VCaP (cell line): ENCODE measurements around the gene AMMECR1.
"Not testable (repeated sequence)": the region's sequence is repeated elsewhere in the genome, so short reads cannot be mapped to it uniquely, and the experiment has no call there.

Experiments
- H3K27ac ChIP-seq: fragments of 450-650 bp; 2 replicates; pipeline ENCODE4 v1.5.1; 2017
- TF ChIP-seq, protein P1 (sequence below): fragments of 450-650 bp; conservative IDR thresholded peaks from 2 replicates; pipeline ENCODE4 v1.5.1; 2017; ENCODE audit warnings: mild to moderate bottlenecking, moderate library complexity

The AMMECR1 gene

DNA sequence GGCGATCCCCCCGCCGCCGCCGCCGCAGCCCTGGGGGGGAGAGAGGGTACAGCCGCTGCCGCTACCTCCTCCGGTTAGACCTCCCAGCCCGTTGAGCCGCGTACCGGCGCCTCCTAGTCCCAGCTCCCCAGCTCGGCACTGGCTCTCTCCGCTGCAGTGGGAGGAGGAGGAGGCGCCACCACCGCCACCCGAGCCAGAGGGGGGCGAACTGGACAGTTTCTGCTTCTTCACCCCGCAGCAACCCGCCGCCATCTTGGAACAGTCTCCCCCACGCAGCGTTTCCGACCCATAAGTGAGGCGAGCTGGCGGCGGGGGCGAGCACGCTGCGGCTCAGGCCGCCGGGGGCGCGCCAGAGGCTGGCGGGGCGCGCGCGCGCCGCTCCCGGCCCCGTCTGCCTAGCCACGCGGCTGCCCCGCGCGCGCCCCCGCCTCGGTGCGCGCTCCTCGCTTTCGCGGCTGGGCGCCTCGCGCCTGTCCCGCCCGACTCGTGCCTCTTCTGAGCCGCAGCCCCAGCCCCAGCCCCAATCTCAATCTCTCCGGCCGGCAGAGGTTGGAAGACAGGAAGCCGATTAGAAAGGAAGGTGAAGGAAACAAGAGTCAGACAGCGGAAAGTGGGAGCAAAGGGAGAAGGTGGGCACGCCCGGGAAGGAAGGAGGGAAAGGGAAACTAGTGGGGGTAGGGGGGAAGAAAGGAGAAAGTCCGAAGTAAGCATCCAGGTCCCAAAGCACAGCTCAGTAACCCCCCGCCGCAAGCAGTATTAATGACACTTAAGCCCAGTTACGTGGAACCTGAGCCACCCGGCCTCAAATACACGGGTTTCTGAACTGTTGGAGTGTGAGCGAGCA, at the start of gene AMMECR1:
Gene AMMECR1, minus strand, starts transcription at position 266 of the 844 bp plus-strand sequence. Its CDS starts 14 bp downstream, at position 252.
- TF ChIP-seq, protein P1, sequence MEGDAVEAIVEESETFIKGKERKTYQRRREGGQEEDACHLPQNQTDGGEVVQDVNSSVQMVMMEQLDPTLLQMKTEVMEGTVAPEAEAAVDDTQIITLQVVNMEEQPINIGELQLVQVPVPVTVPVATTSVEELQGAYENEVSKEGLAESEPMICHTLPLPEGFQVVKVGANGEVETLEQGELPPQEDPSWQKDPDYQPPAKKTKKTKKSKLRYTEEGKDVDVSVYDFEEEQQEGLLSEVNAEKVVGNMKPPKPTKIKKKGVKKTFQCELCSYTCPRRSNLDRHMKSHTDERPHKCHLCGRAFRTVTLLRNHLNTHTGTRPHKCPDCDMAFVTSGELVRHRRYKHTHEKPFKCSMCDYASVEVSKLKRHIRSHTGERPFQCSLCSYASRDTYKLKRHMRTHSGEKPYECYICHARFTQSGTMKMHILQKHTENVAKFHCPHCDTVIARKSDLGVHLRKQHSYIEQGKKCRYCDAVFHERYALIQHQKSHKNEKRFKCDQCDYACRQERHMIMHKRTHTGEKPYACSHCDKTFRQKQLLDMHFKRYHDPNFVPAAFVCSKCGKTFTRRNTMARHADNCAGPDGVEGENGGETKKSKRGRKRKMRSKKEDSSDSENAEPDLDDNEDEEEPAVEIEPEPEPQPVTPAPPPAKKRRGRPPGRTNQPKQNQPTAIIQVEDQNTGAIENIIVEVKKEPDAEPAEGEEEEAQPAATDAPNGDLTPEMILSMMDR, result no peak
- H3K27ac ChIP-seq, result peak within 1 kb of the TSS; percentile 84

DNA sequence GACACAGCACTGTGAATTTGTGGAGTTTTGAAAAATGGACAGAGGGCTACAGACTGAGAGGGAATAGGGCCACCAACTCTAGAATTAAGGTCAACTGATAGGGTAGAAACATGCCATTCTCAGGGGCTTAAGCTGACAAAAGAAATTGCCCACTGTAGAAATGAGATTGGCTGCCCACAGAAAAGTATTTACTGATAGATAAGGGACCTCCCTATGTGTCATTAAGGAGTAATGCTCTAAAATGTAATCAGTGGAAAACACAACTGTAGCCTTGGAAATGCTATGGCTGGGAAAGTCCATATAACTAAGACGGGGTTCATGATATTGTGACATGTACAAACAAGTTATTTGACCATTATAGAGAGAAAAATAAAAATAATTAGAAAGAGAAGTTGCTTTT, 45.4 kb upstream of the AMMECR1 start:
- TF ChIP-seq, protein P1, result no peak
- H3K27ac ChIP-seq, result no peak overlapping the region

- TF ChIP-seq, protein P1, result no peak
- H3K27ac ChIP-seq, result no peak overlapping the region
These were observed 41.4 kb upstream of the AMMECR1 start for GRCh38 chrX:110359273-110359672.

DNA sequence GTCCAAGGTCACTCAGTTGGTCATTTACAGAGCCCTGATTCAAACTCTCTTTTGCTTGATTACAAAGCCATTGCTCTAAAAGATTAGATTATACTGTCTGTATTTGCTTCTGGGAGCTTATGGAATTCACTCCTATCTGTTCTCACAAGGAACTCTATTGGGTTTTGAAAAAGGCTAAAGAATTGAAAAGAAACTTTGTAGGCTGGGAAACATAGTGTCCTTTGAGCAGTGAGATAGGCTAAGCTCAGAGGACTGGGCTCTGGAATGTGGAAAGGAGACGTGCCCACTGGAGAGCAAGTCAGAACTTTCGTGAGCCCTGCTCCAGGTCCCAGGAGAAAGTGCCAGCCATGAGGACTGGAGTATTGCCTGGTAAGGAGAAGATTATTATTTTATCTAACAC, 40.7 kb upstream of the AMMECR1 start, which contains the start of gene RTL9:
Gene RTL9, plus strand, starts transcription at position 301 of the 400 bp plus-strand sequence. CDS start 91,770 bp downstream, outside the sequence.
- TF ChIP-seq, protein P1, result no peak
- no peak within 1 kb of the TSS for H3K27ac ChIP-seq

DNA sequence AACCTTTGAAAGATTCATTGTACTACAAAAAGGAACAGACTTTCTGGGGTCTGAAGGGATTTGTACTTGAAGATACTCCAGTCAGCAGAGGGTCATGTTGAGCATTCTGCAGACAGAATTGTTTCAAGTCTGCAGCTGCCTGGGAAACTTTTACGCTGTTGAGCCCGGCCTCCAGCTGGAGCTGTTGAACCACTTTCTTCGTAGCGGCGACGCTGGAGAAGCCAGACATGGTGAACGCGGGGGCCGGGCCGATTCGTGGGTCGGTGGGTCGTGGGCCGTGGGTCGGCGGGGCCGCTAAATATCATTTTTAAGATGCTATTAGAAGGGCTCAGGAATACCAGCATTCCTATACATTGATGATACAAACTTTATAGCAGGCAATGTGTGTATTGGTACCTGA, 28.8 kb upstream of the AMMECR1 start:
- TF ChIP-seq, protein P1, result no peak
- H3K27ac ChIP-seq, result no peak overlapping the region

DNA sequence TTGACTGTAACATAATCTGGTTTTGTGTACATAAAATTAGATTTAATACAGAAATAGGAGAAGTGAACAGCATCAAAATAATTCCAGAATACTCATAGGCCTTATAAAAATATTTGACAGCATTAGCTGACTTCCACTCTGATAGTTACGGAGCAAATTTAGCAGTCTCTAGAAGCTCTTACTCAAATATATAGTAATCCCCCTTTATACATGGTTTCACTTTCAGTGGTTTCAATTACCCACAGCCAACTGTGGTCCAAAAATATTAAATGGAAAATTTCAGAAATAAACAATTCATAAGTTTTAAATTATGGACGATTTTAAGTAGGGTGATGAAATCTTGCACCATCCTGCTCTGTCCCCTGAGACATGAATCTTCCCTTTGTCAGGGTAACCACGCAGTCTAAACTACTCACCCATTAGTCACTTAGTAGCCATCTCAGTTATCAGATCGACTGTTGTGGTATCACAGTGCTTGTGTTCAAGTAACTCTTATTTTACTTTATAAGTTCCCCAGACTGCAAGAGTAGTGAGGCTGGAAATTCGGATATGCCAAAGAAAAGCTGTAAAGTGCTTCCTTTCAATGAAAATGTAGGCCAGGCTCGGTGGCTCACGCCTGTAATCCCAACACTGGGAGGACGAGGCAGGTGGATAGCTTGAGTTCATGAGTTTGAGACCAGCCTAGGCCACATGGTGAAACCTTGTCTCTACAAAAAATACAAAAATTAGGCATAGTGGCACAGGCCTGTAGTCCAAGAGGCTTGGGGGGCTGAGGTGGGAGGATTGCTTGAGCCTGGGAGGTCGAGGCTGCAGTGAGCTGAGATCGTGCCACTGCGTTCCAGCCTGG, 23.5 kb upstream of the AMMECR1 start:
- TF ChIP-seq, protein P1, result no peak
- no peak overlapping the region for H3K27ac ChIP-seq

- H3K27ac ChIP-seq, result no peak overlapping the region
- TF ChIP-seq, protein P1, result no peak
These were observed 21.1 kb upstream of the AMMECR1 start for GRCh38 chrX:110338935-110339334.

DNA sequence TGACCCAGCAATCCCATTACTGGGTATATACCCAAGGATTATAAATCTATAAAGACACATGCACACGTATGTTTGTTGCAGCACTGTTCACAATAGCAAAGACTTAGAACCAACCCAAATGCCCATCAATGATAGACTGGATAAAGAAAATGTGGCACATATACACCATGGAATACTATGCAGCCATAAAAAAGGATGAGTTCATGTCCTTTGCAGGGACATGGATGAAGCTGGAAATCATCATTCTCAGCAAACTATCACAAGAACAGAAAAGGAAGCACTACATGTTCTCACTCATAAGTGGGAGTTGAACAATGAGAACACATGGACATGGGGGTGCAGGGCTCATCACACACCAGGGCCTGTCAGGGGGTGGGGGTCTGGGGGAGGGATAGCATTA, 15.6 kb upstream of the AMMECR1 start:
- H3K27ac ChIP-seq, result not testable (repeated sequence)
